H4 (cell line): ENCODE results near the gene ISX. TPM values are rescaled to one million over a fixed set of nuclear protein-coding genes. Genes with fewer than 3 reads are reported as not detected.

ENCODE experiments used
- DNase-seq: peaks from one replicate; pipeline ENCODE4 v3.0.0-alpha.2; 2015; ENCODE audit warnings: low spot score
- total RNA-seq: library from RNA; depleted of rRNA; stranded (reverse); fragments of >200 nt; shearing (Covaris generic); gene quantifications from 2 replicates; pipeline ENCODE4 v1.2.3, GENCODE V29; 2014

ISX gene
- total RNA-seq, 1 experiment from 2014 or later, result not detected

DNA sequence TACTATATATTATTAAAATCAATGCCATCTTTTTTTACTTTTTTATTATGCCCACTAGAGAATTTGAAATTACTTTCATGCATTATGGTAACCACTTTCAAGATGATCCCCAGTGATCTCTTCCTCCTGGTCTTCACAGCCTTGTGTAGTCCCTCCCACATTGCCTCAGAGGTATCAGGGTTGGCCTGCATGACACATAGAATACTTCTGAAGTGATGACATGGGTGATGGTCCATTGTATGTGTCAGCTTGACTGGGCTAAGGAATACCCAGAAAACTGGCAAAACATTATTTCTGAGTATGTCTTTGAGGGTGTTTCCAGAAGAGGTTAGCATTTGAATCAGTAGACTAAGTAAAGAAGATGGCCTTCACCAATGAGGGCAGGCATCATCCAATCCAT lies 14.2 kb upstream of the ISX start:
- no peak for DNase-seq

DNA sequence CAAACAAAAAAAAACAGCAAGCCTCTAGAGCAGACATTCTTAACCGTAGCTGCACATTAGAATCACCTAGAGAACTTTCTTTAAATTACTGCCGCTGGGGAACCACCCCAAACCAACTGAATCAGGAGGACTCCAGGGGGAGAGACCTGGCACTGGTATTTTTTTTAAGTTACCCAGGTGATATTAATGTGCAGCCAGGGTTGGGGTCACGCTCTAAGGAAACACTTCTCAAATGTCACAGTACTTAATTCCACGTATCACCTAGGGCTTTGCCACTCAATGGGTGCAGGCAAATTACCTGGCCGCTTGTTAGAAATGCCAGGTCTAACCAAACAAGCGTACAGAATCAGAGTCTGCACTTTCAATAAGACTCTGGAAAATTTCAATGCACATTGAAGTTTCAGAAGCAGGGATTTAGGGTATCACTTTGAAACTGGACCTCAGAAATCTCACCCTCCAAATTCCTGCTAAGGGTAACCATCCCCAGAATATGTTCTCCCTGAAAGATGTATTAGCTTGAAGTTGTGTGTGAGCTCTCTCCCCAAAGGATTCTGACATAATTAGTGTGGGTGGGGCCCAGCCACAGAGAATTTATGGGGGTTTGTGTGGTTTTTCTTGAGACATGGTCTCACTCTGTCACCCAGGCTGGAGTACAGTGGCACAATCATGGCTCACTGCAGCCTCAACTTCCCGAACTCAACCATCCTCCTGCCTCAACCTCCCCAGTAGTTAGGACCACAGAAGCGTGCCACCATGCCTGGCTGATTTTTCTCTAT lies 12.7 kb upstream of the ISX start:
- DNase-seq, result no peak

DNA sequence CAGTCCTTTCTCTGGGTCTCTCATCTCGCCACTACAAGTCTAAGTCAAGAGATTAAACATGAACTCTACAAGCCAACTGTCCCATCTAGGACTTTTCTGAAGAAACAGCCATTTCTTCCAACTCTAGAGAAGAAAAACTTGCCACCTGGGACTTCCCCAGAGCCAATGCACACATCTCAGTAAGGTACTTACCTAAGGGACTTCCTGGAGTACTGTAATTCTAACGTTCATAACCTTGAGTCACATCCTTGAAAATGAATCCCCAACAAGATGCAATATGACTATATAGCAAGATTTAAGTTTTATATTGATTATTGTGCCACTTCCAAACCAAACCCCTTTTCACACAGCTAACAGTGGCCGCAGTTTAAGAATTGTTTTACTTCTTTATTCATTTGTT lies 11.9 kb upstream of the ISX start:
- no peak for DNase-seq

DNA sequence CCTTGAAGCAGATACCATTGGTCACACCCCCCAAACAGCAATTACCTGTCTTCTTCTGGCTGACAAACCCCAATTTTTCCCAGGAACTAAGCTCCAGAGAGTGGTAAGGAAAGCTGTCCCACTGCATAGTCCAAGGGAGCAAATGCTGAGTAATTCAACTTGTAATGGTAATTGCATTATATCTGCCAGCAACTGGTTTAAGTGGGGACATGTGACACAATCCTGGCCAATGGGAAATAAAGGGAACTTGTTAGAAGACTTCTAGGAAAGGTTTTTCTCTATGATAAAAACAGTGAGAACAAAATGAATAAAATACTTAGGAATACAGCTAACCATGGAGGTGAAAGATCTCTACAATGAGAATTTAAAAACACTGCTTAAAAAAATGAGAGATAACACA lies 9.5 kb upstream of the ISX start:
- DNase-seq, result no peak

DNA sequence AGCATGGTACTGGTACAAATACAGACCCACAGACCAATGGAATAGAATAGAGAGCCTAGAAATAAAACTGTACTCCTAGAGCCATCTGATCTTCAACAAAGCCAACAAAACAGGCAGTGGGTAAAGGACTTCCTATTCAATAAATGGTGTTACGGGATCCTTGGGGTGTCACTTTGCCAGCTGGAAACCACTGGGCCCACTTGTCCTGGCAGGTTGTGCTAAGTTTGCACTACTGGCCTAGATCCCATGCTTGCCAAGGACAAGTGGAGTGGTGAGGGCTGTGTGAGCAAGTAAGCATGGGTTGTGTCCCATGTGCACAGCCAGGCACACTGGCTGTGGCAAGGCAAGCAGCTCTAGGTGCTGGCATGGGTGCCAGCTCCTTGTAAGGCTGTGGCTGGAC lies 8.8 kb upstream of the ISX start:
- no peak for DNase-seq

DNA sequence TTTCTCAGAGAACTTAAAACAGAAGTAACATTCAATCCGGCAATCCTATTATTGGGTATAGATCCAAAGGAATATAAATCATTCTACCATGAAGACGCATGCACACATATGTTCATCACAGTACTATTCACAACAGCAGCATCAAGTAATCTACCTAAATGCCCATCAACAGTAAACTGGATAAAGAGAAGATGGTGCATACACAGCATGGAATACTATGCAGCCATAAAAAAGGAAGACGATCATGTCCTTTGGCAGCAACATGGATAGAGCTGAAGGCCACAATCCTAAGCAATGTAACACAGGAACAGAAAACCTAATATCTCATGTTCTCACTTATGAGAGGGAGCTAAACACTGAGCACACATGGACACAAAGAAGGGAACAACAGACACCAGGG lies 6.3 kb upstream of the ISX start:
- DNase-seq, result no peak

DNA sequence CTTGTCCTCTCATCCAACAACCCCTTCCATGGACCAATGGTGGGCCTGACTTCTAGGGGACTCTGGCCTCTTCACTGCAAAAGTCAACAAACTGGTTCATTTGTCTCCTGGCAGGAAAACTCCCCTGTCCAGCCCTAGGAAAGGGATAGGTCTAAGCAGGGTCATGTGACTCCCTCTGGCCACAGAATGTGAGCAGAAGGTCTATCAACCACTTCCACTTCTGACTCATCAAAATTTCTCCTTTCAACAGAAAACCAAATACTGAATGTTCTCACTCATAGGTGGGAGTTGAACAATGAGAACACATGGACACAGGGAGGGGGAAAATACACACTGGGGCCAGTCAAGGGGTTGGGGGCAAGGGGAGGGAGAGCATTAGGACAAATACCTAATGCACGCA lies 1.3 kb upstream of the ISX start:
- DNase-seq, result peak; percentile 71

DNA sequence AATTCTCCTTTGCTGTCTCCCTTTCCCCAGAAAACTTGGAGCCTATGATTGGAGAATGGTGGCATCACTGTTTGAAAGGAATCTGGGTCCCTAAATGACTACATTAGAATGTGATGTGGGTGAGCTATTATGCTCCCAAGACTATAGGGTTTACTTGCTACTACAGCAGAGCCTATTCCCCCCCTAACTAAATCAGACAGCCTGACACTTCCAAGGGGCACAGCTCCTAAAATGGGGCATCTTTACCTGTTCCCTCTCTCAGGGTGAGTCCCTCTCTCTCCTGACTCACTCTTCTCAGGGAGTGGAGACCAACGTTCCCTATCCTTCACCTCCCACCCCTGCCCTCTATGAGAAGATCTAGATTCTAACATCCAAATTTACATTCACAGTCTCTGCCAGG lies 775 bp upstream of the ISX start:
- DNase-seq, result no peak

DNA sequence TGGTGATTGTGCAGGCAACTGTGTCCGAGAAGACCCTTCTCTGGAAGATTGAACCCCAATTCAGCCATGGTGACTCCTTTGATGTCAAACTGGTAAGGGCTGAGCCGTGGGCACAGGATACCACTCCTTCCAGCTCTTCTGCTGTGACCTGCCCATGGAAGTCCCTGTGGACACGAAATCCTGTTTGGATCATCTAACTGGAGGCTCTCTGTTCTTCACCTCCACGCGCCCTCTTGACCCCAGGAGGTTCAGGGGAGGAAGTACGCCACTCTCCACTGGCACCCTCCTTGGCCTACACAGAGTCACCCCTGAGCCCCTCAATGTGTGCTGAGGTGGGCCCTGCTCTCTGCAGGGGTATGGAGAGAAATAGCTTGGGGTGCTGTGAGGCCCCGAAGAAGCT lies 810 bp downstream of the ISX start:
- DNase-seq, result no peak

DNA sequence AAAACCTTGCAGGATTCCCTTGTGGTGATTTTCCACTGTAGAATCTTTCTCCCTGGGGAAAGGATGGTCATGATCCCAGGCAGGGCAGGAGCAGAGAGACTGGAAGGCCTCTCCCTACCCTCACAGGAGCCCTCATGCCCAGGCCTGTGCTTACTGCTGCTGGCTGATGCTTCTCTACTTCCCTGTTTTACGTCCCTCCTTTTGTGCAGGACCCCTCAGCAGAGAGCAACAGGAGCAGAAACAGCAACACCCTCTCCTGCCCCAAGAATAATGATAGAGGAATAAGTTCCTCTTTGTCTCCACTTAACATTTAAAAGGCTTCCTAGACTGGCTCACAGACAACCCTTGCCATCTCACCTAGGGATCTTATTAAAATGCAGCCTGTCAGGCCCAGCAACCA lies 3.6 kb downstream of the ISX start:
- DNase-seq, result no peak

DNA sequence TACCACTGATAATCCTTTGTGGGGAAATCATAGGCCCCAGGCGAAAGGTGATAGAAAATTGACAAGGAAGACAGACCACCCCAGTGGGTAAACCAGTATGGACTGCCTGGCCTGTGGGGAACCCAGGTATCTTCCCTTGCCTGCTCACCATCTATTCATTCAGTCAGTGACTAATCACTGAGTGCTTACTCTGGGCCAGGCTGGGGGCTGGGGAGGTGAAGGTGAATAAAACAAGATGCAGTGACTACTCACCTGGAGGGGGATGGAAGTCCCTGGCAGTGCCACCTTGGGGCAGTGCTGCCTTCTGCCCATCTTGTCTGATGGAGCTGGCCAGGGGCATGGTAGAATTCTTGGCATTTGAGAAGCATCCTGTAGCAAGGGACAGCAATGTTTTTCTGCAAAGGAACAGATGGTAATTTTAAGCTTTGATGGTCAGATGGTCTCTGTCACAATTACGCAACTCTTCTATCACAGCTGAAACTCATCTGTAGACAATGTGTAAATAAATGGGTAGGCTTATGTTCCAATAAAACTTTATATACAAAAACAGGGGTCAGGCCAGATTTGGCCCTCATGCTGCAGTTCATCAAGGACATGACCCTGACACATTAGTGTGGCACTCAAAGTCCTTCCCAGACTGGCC lies 4.6 kb downstream of the ISX start:
- no peak for DNase-seq

DNA sequence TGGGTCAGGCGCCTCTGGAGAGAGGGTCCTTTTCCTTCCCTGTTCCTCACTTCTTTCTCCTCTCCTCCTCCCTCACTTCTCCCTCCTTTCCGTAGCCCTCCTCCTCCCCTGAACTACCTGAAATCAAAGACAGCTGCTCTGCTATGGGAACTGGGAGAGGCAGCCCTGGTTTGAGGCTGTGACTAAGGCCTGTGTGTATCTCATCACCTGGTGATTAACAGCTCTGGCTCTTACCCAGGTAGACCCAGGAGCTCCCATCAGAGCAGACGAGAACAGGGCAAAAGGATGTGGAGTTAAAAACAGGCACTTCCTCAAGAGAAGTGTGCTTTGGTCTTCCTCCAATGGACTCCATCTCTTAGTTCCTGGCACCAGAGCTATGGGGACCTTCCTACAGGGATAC lies 5.8 kb downstream of the ISX start:
- DNase-seq, result no peak

DNA sequence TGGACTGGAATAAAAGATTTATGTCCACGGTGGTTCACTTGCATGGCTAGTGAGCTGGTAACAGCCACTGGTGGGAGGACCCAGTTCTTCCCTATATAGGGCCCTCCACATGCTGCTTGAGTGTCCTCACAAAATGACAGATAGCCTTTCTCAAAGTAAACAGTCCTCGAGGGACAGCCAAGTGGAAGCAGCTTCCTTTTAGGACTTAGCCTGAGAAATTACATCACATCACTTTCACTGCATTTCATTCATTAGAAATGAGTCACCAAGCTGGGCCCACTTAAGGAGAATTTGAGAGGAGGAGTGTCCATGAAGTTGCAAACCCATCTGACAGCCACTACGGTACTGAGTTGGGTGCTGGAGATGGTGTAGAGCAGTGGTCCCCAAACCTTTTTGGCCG lies 7.0 kb downstream of the ISX start:
- DNase-seq, result peak; percentile 51

DNA sequence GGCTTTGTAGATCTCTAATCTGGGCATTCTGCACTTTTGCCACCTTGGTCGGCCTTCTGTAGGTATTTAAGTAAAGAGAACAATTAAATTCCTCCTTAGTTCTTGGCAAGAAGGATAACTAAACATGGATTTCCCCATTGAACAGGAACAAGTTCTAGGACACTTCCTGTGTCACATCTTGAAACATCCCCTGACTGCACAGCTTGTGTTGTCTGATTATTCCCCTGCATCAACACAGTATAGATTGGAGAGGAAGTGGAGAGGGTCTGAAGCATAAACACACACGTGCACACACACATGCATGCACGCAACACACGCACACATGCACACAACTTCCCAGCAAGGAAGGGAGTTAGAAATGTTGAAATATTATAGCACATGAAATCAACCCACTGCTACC lies 8.6 kb downstream of the ISX start:
- no peak for DNase-seq

DNA sequence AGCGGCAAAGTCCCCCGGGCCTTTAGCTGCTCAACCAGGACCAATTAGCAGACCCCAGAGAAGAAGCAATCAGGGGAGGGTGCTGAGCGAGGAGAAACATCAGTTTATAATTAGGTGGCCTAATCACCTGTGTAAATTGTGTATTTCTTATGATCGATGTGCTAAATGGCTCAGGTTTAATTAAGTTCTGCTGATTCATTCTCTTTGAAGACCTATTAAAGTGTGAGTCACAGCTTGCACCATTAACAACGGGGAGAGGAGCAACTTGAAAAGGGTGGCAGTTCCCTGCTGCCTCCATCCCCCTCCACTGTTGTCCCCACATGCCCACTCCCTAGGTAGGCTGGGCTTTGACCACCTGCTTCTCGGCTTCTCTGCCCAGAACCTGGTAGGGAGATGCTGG lies 10.7 kb downstream of the ISX start:
- DNase-seq, result no peak

DNA sequence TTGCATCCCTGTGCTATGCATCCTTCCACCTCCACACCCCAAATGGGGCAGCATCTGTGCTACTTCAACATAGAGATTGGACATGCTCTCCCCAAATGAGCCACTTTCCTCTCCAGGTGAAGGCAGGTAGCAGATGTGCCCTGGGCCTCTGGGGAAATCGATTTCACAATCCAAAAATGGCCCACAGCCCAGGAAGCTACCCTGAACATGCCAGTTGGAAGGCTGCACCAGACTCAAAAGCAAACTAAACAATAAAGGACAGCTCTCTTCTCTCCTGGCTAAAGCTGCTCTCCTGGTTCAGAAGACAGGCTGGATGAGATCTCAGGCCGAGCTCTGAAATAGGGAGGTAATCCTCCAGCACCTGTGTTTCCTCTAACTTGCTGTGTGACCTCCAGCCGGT lies 19.7 kb downstream of the ISX start:
- no peak for DNase-seq

DNA sequence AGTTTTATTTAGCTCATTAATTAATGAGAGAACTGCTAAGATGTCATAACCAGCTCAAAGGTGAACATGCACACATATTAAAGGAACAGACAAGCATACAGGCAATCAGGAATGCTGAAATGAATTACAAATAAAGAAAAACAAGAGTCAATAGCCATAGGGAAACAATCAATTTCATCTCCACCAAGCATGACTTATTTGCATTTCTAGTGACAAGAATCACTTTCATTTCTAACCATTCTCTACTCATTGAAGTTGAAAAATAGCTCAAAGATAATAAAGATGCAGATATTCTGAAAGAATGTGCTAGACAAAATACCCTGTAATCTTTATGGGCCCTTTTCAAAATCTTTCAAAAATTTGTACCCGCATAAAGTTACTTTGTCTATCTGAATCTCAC lies 23.2 kb downstream of the ISX start:
- DNase-seq, result no peak

DNA sequence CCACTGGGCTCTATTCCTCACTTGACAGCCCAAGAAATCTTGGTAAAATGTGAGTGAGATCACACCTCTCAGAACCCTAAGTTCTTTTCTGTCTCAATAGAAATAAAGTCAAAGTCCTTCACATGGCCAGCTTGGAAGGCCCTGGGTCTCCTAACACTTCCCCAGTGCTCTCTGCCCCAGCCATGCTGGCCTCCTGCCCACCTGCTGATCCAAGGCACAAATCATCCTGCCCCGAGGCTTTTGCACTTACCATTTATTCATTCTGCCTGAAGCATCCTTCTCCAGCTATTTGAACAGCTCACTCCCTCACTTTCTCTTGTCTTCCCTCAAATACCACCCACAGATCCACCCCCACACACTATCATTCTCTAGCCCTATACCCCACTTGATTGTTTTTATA lies 26.4 kb downstream of the ISX start:
- no peak for DNase-seq

DNA sequence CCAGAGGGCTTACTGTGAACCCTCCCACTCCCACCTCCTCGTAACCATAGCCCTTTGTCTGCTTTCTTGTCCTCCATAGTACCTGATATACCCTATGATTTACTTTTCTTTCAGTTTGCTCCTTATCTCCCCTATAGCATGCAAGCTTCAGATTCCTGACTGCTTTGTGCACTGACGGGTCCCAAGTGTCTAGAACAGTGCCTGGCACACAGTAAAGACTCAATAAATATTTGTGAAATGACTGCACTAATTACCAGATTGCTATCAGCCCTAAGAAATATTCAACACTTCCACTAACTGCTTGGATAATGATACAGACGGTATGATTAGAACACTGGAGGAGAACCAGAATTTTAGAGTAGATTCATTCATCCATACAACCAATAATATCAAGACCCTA lies 33.0 kb downstream of the ISX start:
- no peak for DNase-seq

DNA sequence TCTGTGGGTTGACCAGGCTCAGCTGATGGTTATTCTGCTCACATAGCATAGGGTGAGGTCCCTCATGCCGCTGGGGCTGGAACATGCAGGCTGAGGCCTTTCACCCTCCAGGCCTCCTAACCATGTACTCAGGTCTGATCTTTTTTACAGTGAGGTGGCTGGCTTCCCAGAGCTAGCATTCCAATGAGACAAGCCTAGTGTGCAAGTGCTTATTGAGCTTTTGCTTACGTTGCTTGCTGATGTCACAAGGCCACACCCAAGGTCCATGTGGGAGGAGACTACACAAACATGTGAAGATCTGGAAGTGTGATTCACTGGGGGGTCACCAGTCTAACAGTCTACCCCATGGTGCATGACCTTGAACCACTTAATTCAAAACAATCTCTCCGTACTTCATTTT lies 33.9 kb downstream of the ISX start:
- no peak for DNase-seq

DNA sequence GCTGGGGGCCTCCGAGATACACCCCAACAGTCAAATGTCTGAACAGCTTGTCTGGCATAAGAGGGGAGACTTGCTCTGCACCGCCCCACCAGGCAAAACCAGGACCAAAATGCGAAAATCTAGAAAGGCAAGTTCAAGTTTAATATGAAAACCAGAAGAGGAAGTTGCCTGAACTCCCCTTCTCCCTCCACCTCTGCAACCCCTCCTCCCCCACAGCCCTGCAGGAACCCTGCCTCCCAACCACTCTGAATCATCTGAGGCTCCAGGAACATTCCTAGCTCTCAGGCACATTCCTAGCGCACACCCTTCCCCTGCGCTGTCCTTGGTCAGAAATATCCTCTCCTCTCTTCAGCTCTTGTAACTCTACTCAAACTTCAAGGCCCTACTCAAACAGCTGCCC lies 36.7 kb downstream of the ISX start:
- peak; percentile 36 for DNase-seq

DNA sequence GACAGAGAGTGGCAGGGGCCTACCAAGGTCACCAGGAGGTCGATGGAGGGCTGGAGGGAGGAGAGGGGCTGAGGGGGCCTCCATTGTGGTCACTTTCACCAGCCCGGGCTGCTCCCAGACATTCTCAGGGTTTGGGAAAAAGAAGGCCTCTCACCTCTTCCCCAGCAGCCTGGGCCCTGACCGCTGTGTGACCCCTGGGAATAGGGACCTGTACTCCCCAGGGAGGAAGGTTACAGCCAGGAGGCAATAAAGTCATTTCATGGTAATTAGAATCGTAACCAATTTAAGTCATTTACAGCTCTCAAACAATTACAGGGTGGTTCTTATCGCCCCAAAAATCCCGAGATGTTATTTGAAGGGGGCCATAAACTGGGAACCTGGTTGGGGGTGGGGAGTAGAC lies 37.8 kb downstream of the ISX start:
- DNase-seq, result no peak

DNA sequence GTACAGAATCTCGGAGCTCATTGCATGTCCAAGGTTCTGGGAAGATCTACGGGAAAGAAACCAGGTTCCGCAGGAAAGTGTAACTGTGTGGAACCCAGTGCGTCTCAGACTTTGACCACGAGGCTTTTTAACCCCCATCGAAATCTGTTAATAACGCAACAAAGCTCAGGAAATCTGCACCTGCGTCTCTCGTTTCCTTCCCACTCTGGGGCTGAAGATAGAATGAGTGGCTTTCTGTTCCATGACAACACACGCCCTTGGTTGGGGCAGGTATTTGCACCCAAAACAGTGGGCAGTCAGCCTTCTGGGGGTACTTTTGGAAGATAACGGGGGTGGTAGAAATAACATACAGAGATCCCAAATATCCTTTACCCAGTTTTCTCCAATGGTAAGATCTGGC lies 38.5 kb downstream of the ISX start:
- DNase-seq, result no peak

DNA sequence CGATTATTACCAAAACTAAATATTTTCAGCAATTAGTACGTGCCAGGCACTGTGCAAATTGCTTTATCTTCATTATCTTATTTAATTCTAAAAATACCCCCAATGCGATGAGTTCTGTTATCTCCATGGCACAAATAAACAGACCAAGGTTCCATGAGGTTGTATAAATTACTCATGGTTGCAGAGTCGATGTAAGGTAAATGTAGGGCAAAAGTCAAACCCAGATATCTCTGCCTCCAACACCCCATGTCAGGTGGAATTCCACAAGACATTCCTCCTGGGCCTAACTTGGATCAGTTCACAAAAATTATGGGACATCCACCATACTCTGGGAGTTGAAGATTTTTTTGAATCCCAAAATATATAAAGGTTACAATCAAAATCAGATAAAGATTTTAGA lies 43.7 kb downstream of the ISX start:
- no peak for DNase-seq
